Left renal pelvis (tissue), 4 donors: ENCODE data around the gene EMILIN3. TPM values are rescaled to one million over a fixed set of nuclear protein-coding genes. Genes with fewer than 3 reads are reported as not detected.
A peak's percentile ranks its signal among the peaks of the same experiment; 100 is the strongest.
"Not testable (repeated sequence)": the region's sequence is repeated elsewhere in the genome, so short reads cannot be mapped to it uniquely, and the experiment has no call there.

Experiments
- DNase-seq, 4 donors: peaks; one replicate each; pipeline ENCODE4 v3.0.0-alpha.2; 2013; ENCODE audit warnings: low read depth in 4 of 4, low spot score in 3 of 4
- polyA plus RNA-seq, 4 donors: library from polyadenylated mRNA; unstranded; fragments of 120-200 nt; gene quantifications; one replicate each; pipeline ENCODE4 v1.2.1, GENCODE V29; 2013; ENCODE audit not compliant: insufficient read length in 4 of 4

Gene EMILIN3
- polyA plus RNA-seq, 4 donors: 8.4 to 43.3 (median 10.5) TPM

DNA sequence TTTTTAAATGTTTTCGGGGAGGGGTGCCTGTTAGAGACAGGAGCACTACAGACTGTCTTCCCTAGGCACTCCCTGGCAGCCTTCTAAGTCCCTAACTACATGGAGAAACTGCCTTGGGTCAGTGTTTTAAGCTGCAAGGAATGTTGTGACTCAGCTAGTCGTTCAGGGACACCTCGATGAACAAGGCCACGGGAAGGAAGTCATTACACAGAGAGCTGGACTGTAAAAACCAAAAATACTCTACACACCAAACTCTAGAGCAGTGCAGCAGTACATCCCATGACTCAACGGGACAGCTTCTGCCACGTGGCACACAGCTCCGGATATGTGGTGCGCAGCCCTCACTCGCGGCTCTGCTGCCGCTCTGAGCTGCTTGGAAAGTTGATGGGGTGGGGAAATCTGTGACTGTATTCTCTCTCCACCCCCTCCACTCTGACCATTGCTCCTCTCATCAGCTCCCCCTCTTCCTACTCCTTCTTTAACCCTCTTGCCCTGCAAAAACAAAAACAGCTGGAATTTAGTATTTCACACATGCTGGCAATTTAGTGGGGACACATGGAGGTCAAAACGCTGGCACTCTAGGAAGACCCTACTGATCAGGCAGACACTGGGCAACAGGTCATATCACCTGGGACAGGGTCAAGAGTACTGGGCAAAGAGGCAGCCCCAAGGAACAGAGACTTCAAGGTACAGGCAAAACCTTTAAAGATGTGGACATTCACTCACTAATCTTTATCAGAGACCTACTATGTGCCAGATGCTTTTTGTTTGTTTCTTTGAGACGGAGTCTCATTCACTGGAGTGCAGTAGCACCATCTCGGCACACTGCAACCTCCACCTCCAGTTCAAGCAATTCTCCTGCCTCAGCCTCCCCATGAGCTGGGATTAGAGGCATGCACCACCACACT is 36.9 kb downstream of the EMILIN3 start:
- peak in 1 of 4 donors; percentile 42 for DNase-seq

DNA sequence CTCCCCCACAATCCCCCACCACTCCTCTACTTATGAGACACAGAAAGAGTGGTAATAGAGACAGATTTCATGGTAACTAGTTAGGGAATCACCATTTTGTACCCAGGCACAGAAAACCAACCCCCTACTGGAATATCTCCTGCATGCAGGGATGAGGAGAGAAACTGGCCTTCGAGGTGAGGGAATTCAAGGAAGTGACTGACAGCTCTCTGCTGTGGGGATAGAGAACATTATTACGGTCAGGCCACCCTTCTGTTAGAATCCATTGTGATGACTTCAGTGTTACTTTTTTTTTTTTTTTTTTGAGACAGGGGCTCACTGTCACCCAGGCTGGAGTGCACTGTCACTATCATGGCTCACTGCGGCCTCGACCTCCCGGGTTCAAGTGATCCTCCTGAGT is 39.4 kb downstream of the EMILIN3 start:
- no peak for DNase-seq

DNA sequence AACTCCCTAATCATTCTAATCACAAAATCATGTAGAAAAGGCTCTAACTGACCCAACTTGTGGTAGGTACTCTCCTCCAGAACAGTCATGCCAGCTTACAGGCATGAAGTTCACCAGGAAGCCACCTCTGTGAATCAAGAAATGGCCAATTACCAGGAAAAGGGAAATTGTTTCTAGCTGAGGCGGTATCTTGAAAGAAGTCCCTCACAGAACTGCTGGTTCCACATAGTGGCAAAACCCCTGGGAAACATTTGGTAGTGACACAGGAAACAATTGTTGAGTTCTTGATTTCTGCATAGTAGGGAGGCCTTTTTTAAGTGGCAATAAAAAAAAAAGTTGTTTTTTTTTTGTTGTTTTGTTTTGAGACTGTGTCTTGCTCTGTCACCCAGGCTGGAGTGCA is 45.6 kb downstream of the EMILIN3 start:
- DNase-seq: no peak

DNA sequence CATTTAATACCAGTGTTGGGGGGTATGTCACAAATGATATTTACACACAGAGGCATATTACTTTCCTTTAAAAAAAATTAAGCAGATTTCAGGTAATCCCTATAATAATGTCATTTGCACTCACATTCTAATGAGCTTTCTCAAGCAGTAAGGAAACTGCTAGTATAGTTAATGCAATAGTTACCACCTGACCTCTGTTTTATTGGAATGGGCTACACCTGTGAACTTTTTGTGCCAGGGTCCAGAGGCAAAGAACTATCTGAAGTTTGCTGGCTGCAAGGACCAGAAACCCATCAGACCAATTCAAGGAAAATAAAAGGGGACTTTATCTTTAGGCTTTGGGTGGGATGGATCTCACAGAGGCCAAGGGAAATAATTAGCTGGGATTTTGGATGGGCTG is 46.2 kb downstream of the EMILIN3 start:
- no peak for DNase-seq

DNA sequence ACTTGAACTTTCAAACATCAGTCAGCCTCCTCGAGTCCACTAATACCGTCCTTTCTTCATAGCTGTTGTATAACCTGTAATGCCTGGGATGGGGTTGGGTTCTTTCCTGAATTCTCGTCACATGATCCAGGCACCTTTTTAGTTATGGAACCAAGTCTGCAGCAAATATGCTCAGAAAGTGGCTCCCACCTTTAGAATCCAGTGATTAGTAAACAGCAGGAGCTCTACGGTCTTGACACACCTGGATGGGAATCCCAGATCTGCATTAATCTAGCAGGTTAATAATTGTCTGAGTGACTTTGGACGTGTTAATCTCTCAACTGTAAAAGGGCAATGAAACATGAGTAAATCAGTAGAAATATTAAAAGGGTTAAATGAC is 48.4 kb downstream of the EMILIN3 start:
- no peak for DNase-seq

DNA sequence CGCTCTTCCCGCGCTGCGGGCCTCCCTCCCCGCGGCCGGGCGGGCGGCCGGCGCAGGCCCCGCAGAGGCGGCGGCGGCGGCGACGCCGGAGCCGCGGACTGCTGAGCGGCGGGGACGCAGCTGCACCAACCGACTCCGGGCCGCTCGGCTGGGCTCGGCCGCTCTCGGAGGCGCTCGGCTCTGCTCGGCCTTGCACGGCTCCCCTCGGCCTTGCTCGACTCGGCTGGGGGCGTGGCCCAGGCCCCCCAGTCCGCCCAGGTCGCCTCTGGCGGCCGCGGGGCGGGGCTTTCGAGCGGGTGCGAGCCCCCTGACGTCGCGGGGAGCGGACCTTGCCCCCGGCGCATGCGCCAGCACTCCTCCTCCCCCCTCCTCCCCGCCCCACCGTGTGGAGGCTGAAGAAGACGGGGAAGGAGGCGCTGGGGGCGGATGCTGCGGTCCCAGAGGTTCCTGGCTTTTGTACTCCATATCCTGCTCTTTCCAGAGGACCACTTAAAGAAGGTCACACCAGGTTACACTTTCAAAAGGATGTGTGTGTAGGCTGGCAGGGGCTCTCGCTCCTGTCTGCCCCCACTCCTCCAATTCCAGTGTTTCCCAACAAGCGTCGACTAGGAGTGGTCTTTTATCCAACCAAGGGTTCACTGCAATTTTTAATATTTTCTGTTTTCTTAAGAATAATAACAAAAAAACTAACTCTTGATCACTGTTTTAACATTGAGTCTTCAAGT is 48.9 kb downstream of the EMILIN3 start, which contains the start of gene ZHX3:
Gene ZHX3 (minus strand): TSS at position 186 of the 725 bp plus-strand sequence. CDS start 112,815 bp downstream, outside the sequence.
- DNase-seq: peak; percentile 84 to 93 (median 92)

DNA sequence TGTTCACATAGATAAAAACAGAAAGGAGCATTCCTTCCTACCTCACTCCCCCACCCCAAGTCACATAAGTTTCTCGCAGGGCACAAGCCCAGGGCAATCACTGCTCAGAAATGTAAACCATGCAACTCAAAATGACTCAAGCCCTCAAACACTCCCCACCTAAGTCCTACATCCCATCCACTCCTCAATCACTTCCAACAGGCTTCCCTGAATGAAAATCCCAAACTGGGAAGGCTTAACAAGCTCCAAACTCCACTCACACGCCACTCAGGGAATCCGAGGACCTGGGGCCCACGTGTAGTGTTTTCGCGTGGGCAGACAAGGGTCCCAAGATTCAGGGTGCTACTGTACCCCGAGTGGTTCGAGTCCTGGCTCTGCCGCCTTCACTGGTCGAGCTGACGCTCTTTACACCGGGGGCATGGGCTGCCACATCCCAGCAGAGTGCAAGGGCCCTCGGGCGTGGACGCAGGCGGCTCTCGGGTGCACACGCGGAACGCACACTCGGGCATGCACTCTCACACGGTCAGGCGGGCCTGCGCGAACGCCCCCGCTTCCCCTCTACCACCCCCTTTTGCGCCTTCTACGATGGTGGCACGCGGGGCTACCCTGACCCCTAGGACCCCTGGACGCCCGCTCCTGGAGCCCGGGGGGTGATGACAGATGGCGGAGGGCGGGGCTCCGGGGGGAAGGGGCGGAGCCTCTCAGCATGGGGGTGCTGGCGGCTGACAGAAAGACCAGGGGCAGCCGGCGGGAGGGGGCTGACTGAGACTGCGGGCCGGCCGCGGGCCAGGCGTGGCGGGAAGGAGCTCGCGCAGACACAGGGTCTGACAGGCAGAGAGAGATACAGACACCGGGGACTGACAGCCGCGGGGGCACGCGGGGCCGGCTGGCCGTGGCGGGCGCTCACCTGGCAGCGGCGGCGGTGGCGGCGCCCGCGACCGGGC is 49.7 kb downstream of the EMILIN3 start:
- no peak for DNase-seq

DNA sequence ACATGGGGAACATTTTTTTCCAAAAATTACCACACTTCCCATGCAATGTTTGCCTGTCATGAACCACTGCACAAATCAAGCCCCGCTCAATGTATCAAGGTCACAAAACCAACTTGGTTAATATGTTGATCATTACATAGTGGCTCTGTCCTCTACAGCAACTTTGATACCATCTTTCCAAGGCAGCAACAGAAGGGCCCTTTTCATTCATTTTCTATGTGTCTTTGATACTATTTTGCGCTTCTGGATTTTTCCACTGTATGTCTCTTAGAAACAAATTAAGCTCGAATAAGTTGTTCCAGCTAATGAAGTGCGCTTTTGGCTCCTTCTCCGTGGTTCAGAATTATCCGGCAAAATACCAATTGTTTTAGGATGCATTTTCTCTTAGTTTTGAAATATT is 50.6 kb downstream of the EMILIN3 start:
- DNase-seq: no peak

DNA sequence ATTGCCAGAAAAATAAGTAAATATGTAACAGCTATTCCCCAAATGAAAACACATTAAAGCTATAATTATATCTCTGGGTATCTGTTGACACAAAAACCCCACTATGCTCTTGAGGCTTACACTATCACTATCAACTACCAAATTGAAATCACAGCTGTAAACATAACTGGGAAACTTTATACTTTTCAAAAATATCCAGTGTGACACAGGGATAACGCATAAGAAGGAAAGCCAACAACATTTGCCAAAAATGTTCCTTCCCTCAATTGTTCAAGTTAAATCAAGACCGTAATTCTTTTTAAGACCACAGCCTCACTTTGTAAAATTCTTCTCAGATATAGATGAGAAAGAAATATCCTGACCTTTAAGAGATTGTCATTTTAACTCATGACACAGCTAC is 52.2 kb downstream of the EMILIN3 start:
- no peak for DNase-seq

DNA sequence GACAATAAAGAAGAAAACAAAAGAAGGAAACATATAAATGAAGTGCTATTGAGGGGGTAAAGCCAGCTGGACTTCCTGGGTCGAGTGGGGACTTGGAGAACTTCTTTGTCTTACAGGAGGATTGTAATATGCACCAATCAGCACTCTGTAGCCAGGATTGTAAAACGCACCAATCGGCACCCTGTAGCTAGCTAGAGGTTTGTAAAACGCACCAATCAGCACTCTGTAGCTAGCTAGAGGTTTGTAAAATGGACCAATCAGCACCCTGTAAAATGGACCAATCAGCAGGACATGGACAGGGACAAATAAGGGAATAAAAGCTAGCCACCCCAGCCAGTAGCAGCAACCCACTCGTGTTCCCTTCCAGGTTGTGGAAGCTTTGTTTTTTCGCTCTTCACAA is 54.6 kb downstream of the EMILIN3 start:
- not testable (repeated sequence) for DNase-seq

Other genes starting within 250 kb of the EMILIN3 start
- 100 to 1,000 TPM; 110 to 202 (median 144) TPM for gene PLCG1, start 229.3 kb downstream of the EMILIN3 start, polyA plus RNA-seq
- gene ZHX3, start 49.1 kb downstream of the EMILIN3 start, polyA plus RNA-seq: 10 to 100 TPM; 14.1 to 24.8 (median 22.6) TPM
- 10 to 100 TPM in 2 of 4 donors, 1 to 10 TPM in 2; 5.6 to 19.6 (median 10.5) TPM for gene LPIN3, start 26.0 kb downstream of the EMILIN3 start, polyA plus RNA-seq